ENCODE results near the gene GRIA1. TPM values are rescaled to one million over a fixed set of nuclear protein-coding genes. Genes with fewer than 3 reads are reported as not detected.

Gene GRIA1
- total and polyA plus RNA-seq, 10 of the 15 experiments (the other 5 are each of a cell fraction or from before 2014, with no cell fraction given): 0.04 to 0.18 (median 0.04) TPM; not detected in 7

DNA sequence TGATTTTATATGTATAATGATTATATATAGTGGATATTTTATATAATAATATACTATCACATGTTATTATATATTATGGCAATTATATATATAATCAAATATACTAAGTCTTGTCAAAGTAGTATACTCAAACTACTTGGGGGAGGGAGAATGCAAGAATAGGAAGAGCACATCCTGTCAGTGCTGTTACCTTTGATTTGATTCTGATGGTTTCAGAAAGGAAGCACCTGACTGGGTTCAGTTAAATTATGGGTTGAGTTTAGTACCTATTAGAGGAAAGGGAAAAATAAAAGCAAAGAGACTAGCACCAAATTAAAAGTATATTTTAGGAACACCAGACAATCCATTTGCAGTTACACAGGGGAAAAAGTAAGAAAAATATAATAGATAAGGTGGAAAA, 107.6 kb downstream of the GRIA1 start:
- RAD21 ChIA-PET (ENCODE audit: unreplicated experiment): no interaction called here
- SMC1A ChIA-PET (ENCODE audit: uncharacterized antibody, unreplicated experiment): no interaction called here
- POLR2A ChIA-PET: no interaction called here
- no TSS peak for BruUV-seq (replicated peaks)
- ATAC-seq (no peak), FAIRE-seq (no peak), DNase-seq (ENCODE audit: low read depth, low spot score) (no peak)
- Histone ChIP-seq H3K36me3 (ENCODE audit: control insufficient read depth in 2 of 2, insufficient read depth in 2 of 2, low read length in 1 of 2) (no peaks in the 10 kb centered on the region), H3K9me3 (replicated peaks; ENCODE audit: control insufficient read depth, insufficient read depth, low read length) (no peaks in the 10 kb centered on the region), H3K4me3 (no peak overlapping the region), H3K4me1 (ENCODE audit: control insufficient read depth, insufficient read depth, low read length) (peaks cover 5% of the 10 kb centered on the region; the same call in 1 of the 2 replicates), H4K20me1 (ENCODE audit: control insufficient read depth, insufficient read depth) (no peaks in the 10 kb centered on the region), H3K79me2 (ENCODE audit: control insufficient read depth, insufficient read depth, low read length) (no peaks in the 10 kb centered on the region), H3K9ac (ENCODE audit: control insufficient read depth, insufficient read depth, low read length) (no peak overlapping the region), H3K27ac (ENCODE audit: control insufficient read depth, insufficient read depth) (no peak overlapping the region), H3K4me2 (ENCODE audit: control insufficient read depth, insufficient read depth) (no peak overlapping the region), H2AFZ (ENCODE audit: control insufficient read depth, low read depth, low read length) (no peak overlapping the region), H3K27me3 (replicated peaks in 1 of 2; ENCODE audit: control insufficient read depth in 2 of 2, insufficient read depth in 2 of 2, low read length in 1 of 2) (no peaks in the 10 kb centered on the region)
- CTCF ChIA-PET: no interaction called here
- intact Hi-C loops (cut with micrococcal nuclease; ENCODE audit: unreplicated experiment) (no loop called here), in situ Hi-C loops (cut with MboI) (no loop called here)
- TF ChIP-seq ZNF384 (IDR thresholded peaks at IDR 0.05; ENCODE audit: borderline replicate concordance, low read depth, low read length): no peak
- TF ChIP-seq, protein P1, sequence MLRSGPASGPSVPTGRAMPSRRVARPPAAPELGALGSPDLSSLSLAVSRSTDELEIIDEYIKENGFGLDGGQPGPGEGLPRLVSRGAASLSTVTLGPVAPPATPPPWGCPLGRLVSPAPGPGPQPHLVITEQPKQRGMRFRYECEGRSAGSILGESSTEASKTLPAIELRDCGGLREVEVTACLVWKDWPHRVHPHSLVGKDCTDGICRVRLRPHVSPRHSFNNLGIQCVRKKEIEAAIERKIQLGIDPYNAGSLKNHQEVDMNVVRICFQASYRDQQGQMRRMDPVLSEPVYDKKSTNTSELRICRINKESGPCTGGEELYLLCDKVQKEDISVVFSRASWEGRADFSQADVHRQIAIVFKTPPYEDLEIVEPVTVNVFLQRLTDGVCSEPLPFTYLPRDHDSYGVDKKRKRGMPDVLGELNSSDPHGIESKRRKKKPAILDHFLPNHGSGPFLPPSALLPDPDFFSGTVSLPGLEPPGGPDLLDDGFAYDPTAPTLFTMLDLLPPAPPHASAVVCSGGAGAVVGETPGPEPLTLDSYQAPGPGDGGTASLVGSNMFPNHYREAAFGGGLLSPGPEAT (IDR thresholded peaks at IDR 0.05; ENCODE audit: low read depth): no peak
- no peak for TF ChIP-seq NRF1 (conservative IDR thresholded peaks at IDR 0.05; ENCODE audit: low read depth, low read length)
- no peak for TF ChIP-seq SRF (IDR thresholded peaks at IDR 0.05; ENCODE audit: low read depth in 2 of 2, low read length in 2 of 2)
- no peak for TF ChIP-seq TBL1XR1 (IDR thresholded peaks at IDR 0.05; ENCODE audit: low read depth, low read length)
- no peak for TF ChIP-seq NFXL1 (IDR thresholded peaks at IDR 0.05; ENCODE audit: borderline replicate concordance)
- no peak for TF ChIP-seq CREB1 (IDR thresholded peaks at IDR 0.05; ENCODE audit: low read depth)
- no peak for TF ChIP-seq SREBF1 (IDR thresholded peaks at IDR 0.05; ENCODE audit: low read length)
- TF ChIP-seq, protein P2, sequence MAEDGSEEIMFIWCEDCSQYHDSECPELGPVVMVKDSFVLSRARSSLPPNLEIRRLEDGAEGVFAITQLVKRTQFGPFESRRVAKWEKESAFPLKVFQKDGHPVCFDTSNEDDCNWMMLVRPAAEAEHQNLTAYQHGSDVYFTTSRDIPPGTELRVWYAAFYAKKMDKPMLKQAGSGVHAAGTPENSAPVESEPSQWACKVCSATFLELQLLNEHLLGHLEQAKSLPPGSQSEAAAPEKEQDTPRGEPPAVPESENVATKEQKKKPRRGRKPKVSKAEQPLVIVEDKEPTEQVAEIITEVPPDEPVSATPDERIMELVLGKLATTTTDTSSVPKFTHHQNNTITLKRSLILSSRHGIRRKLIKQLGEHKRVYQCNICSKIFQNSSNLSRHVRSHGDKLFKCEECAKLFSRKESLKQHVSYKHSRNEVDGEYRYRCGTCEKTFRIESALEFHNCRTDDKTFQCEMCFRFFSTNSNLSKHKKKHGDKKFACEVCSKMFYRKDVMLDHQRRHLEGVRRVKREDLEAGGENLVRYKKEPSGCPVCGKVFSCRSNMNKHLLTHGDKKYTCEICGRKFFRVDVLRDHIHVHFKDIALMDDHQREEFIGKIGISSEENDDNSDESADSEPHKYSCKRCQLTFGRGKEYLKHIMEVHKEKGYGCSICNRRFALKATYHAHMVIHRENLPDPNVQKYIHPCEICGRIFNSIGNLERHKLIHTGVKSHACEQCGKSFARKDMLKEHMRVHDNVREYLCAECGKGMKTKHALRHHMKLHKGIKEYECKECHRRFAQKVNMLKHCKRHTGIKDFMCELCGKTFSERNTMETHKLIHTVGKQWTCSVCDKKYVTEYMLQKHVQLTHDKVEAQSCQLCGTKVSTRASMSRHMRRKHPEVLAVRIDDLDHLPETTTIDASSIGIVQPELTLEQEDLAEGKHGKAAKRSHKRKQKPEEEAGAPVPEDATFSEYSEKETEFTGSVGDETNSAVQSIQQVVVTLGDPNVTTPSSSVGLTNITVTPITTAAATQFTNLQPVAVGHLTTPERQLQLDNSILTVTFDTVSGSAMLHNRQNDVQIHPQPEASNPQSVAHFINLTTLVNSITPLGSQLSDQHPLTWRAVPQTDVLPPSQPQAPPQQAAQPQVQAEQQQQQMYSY (CRISPR knock-in tag; IDR thresholded peaks at IDR 0.05): no peak
- TF ChIP-seq BRCA1 (IDR thresholded peaks at IDR 0.05; ENCODE audit: low read depth, low read length): no peak
- TF ChIP-seq ZNF207 (IDR thresholded peaks at IDR 0.05; ENCODE audit: borderline replicate concordance): no peak
- TF ChIP-seq YY1 (IDR thresholded peaks at IDR 0.05; ENCODE audit: low read depth, low read length): no peak
- TF ChIP-seq ZBTB40 (IDR thresholded peaks at IDR 0.05; ENCODE audit: borderline replicate concordance): no peak
- no peak for TF ChIP-seq USF2 (IDR thresholded peaks at IDR 0.05; ENCODE audit: borderline replicate concordance, low read depth, low read length)
- no peak for TF ChIP-seq MTA2 (IDR thresholded peaks at IDR 0.05; ENCODE audit: low read depth)
- TF ChIP-seq HDAC6 (IDR thresholded peaks at IDR 0.05; ENCODE audit: unreplicated experiment): no peak

Measured in GM12878 (cell line).